GM23248 (cell line): ENCODE measurements around the gene PDZK1. TPM values are rescaled to one million over a fixed set of nuclear protein-coding genes. Genes with fewer than 3 reads are reported as not detected.
A peak's percentile ranks its signal among the peaks of the same experiment; 100 is the strongest.

ENCODE experiments used
- DNase-seq: peaks from one replicate; pipeline ENCODE4 v3.0.0-alpha.2; 2015
- H2AFZ ChIP-seq: fragments of 200-600 bp; sonication (generic); 2 replicates; pipeline ENCODE4 v1.6.1; 2016; ENCODE audit warnings: antibody characterized with exemption
- H3F3A ChIP-seq: fragments of 200-600 bp; sonication (generic); 2 replicates; pipeline ENCODE4 v1.6.1; 2016; ENCODE audit warnings: mild to moderate bottlenecking, antibody characterized with exemption, mixed run types; ENCODE audit not compliant: insufficient read depth
- H3K27ac ChIP-seq: fragments of 200-600 bp; sonication (generic); 2 replicates; pipeline ENCODE4 v1.5.1; 2016; ENCODE audit warnings: mild to moderate bottlenecking
- H3K27me3 ChIP-seq: fragments of 200-600 bp; sonication (generic); replicated peaks from 2 replicates; pipeline ENCODE4 v1.6.1; 2016; ENCODE audit warnings: mild to moderate bottlenecking; ENCODE audit not compliant: insufficient read depth
- H3K36me3 ChIP-seq: fragments of 200-600 bp; sonication (generic); 2 replicates; pipeline ENCODE4 v1.6.1; 2016; ENCODE audit warnings: low read depth, mild to moderate bottlenecking
- H3K4me1 ChIP-seq: fragments of 200-600 bp; sonication (generic); 2 replicates; pipeline ENCODE4 v1.6.1; 2016; ENCODE audit warnings: mild to moderate bottlenecking; ENCODE audit not compliant: insufficient read depth
- H3K4me2 ChIP-seq: fragments of 200-600 bp; sonication (generic); one replicate; pipeline ENCODE4 v1.6.1; 2016; ENCODE audit warnings: mild to moderate bottlenecking; ENCODE audit not compliant: unreplicated experiment
- H3K4me3 ChIP-seq: fragments of 200-600 bp; sonication (generic); 2 replicates; pipeline ENCODE4 v1.5.1; 2016; ENCODE audit warnings: mild to moderate bottlenecking
- H3K79me2 ChIP-seq: fragments of 200-600 bp; sonication (generic); 2 replicates; pipeline ENCODE4 v1.6.1; 2016; ENCODE audit warnings: mild to moderate bottlenecking; ENCODE audit not compliant: insufficient read depth
- H3K9ac ChIP-seq: fragments of 200-600 bp; sonication (generic); 2 replicates; pipeline ENCODE4 v1.6.1; 2016; ENCODE audit warnings: mild to moderate bottlenecking
- H3K9me2 ChIP-seq: fragments of 200-600 bp; sonication (generic); 2 replicates; pipeline ENCODE4 v1.6.1; 2016; ENCODE audit warnings: mixed run types, mild to moderate bottlenecking, moderate library complexity; ENCODE audit not compliant: insufficient read depth
- H3K9me3 ChIP-seq: fragments of 200-600 bp; sonication (generic); one replicate; pipeline ENCODE4 v1.6.1; 2017; ENCODE audit warnings: low read depth
- H4K20me1 ChIP-seq: fragments of 200-600 bp; sonication (generic); 2 replicates; pipeline ENCODE4 v1.6.0; 2016; ENCODE audit not compliant: insufficient read depth
- EZH2 ChIP-seq: fragments of 200-600 bp; sonication (generic); IDR thresholded peaks from 2 replicates; pipeline ENCODE4 v1.6.1; 2018; ENCODE audit warnings: antibody characterized with exemption, mild to moderate bottlenecking; ENCODE audit not compliant: insufficient read depth, poor library complexity, severe bottlenecking
- EZH2phosphoT487 ChIP-seq: fragments of 200-600 bp; sonication (generic); IDR thresholded peaks from 2 replicates; pipeline ENCODE4 v1.6.1; 2018; ENCODE audit warnings: antibody characterized with exemption, moderate library complexity, mild to moderate bottlenecking, low read depth; ENCODE audit not compliant: insufficient read depth
- WGBS, 2 experiments: methylation state at CpG; one replicate each; pipeline ENCODE4 v1.1.6; 2015 to 2017; ENCODE audit warnings: low lambda C conversion rate in 2 of 2, low coverage in 1 of 2; ENCODE audit errors: missing lambda C conversion rate in 2 of 2; 5-methylcytosine and 5-hydroxymethylcytosine counted together
- in situ Hi-C: fragments of 300-500 bp; cut with MboI; formaldehyde crosslinking; loops from 2 replicates; pipeline ENCODE4 v1.15.0; 2020
- polyA plus RNA-seq: library from polyadenylated mRNA; unstranded; fragments of >200 nt; fragmentation: Nextera tagmentation; extraction: Ambion mirVana; gene quantifications from 2 replicates; pipeline ENCODE4 v1.2.1, GENCODE V29; 2016
- total RNA-seq: library from RNA; depleted of rRNA; stranded (reverse); fragments of >200 nt; shearing (Covaris generic); gene quantifications from 2 replicates; pipeline ENCODE4 v1.2.3, GENCODE V29; 2014

The PDZK1 gene
- total and polyA plus RNA-seq, 2 experiments from 2014 or later: 0.91 to 0.97 TPM

DNA sequence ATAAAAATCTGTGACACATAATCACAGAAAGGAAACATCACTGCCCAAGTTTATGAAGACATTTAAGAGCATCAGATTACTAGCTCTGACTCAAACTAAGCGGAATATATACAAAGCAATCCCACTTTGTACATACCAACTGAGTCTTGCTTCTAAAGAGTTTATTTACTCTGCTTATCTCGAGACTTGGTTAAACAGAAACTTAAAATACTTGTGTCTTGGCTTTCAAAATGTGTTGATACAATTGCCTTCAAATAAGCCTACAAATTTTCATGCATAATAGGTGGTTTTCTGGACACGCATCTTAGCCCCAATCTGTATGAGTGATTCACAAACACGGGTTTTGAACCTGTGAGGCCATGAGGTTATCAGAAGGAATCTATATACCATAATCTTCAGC, 33.1 kb upstream of the PDZK1 start:
- Histone ChIP-seq H4K20me1 (no peaks in the 10 kb centered on the region), H3K79me2 (no peaks in the 10 kb centered on the region), H3K9me2 (no peaks in the 10 kb centered on the region), H3K4me3 (no peak overlapping the region), H3K27ac (no peak overlapping the region), H3K27me3 (no peaks in the 10 kb centered on the region), H3F3A (0 out of 2 replicates have a peak, but pooled peaks cover 15% of the 10 kb centered on the region), H3K9ac (no peak overlapping the region), H3K9me3 (no peaks in the 10 kb centered on the region), H3K4me2 (no peak overlapping the region), H3K4me1 (no peaks in the 10 kb centered on the region; the same call in 1 of the 2 replicates), H2AFZ (no peak overlapping the region), H3K36me3 (peaks cover 19% of the 10 kb centered on the region)
- DNase-seq: peak; percentile 46
- TF ChIP-seq EZH2phosphoT487 (no peak), EZH2 (no peak)
- in situ Hi-C loops: no loop called here
- 83 to 86% methylated on average over 4 of the region's 4 CpGs for WGBS, 2 experiments

DNA sequence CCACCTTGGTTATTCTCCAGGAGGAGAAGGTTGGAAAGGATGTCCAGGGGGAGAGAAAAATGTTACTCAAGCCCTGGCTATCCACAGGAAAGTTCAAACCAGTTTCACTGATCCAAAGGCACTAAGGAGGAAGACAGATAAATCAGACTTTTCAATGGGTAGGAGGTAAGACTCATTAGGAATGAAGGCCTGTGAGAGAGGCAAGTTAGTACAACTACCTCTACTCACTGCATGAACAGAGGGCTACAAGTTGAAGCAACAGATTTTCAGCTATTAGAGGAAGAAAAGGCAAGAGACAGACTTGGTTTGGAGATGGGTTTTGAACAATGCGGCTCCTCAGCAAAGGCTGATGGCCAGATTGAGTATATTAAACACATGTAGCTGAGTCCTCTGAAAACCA, 29.0 kb upstream of the PDZK1 start:
- Histone ChIP-seq H3K27ac (no peak overlapping the region), H4K20me1 (no peaks in the 10 kb centered on the region), H3K79me2 (no peaks in the 10 kb centered on the region), H3F3A (0 out of 2 replicates have a peak, but pooled peaks cover 12% of the 10 kb centered on the region), H3K4me1 (peaks cover 3% of the 10 kb centered on the region; the same call in 1 of the 2 replicates), H3K36me3 (0 out of 2 replicates have a peak, but pooled peaks cover 2% of the 10 kb centered on the region), H3K4me3 (no peak overlapping the region), H3K9ac (no peak overlapping the region), H3K27me3 (no peaks in the 10 kb centered on the region), H3K4me2 (no peak overlapping the region), H3K9me3 (no peaks in the 10 kb centered on the region), H2AFZ (no peak overlapping the region), H3K9me2 (no peaks in the 10 kb centered on the region)
- in situ Hi-C loops: no loop called here
- no peak for DNase-seq
- TF ChIP-seq EZH2phosphoT487: no peak
- no peak for TF ChIP-seq EZH2
- 100% methylated on average over 1 of the region's 1 CpG for WGBS, 2 experiments

DNA sequence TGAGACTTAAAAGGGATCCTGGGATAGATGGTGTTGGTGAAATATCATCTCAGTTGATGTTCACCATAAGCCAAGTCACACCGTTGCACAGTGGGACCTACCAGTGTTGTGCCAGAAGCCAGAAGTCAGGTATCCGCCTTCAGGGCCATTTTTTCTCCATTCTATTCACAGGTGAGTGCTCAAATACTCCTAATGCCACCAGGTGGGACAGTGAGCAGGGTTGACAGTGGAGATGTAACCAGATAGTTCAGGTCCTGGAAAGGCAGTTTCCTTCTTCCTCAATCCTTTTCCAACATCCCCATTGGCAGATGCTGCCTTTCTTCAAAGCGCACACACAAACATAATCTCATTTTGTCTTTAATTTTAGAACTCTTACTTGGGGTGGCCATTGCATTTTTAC, 23.7 kb upstream of the PDZK1 start:
- TF ChIP-seq EZH2: no peak
- no peak for TF ChIP-seq EZH2phosphoT487
- no peaks in the 10 kb centered on the region for H4K20me1 ChIP-seq
- in situ Hi-C loops: no loop called here
- no peak for DNase-seq
- no peak overlapping the region for H3K9ac ChIP-seq
- H3K4me3 ChIP-seq: no peak overlapping the region
- peaks cover 4% of the 10 kb centered on the region; the same call in 1 of the 2 replicates for H3F3A ChIP-seq
- H3K4me2 ChIP-seq: no peak overlapping the region
- H3K79me2 ChIP-seq: no peaks in the 10 kb centered on the region
- WGBS, 2 experiments: 100% methylated on average over 3 of the region's 3 CpGs
- H3K27me3 ChIP-seq: no peaks in the 10 kb centered on the region
- no peak overlapping the region for H3K27ac ChIP-seq
- H3K4me1 ChIP-seq: peaks cover 18% of the 10 kb centered on the region
- no peaks in the 10 kb centered on the region for H3K9me2 ChIP-seq
- no peaks in the 10 kb centered on the region for H3K9me3 ChIP-seq
- H3K36me3 ChIP-seq: no peaks in the 10 kb centered on the region
- no peak overlapping the region for H2AFZ ChIP-seq

DNA sequence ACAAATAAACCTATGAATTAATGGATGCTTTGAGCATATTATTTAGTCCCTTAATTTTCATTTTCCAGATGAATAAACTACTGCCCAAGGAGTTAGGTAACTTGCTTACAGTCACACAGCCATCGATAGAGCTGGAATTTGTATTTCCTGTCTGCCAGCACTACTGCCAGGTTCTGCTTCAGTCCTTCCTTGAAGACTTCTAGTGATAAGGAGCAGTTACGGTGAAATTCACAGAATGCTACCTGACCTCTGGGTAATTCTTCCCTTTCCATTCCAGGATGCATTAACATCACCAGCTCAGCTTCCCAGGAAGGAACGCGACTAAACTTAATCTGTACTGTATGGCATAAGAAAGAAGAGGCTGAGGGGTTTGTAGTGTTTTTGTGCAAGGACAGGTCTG, 23.3 kb upstream of the PDZK1 start:
- Histone ChIP-seq H3K27ac (no peak overlapping the region), H3K36me3 (no peaks in the 10 kb centered on the region), H3K79me2 (no peaks in the 10 kb centered on the region), H3K9me2 (no peaks in the 10 kb centered on the region), H4K20me1 (no peaks in the 10 kb centered on the region), H3K4me2 (no peak overlapping the region), H3K27me3 (no peaks in the 10 kb centered on the region), H3K4me3 (no peak overlapping the region), H3F3A (peaks cover 4% of the 10 kb centered on the region; the same call in 1 of the 2 replicates), H3K9ac (no peak overlapping the region), H3K4me1 (peaks cover 18% of the 10 kb centered on the region), H3K9me3 (no peaks in the 10 kb centered on the region), H2AFZ (no peak overlapping the region)
- no peak for TF ChIP-seq EZH2
- TF ChIP-seq EZH2phosphoT487: no peak
- DNase-seq: no peak
- in situ Hi-C loops: no loop called here
- 99% methylated on average over 4 of the region's 4 CpGs for WGBS, 2 experiments
